ENCODE measurements around the gene SMIM22.
"Not testable (repeated sequence)": the region's sequence is repeated elsewhere in the genome, so short reads cannot be mapped to it uniquely, and the experiment has no call there.

The SMIM22 gene

GRCh38 chr16:4767872-4768548 is 27.2 kb upstream of the SMIM22 start:
- H3K4me3 ChIP-seq (ENCODE audit: low read length): peak overlapping the region; percentile 81
- DNase-seq (ENCODE audit: low read depth, low spot score): no peak

- peak; percentile 83 for DNase-seq (ENCODE audit: low read depth, low spot score)
- peak overlapping the region; percentile 81 for H3K4me3 ChIP-seq (ENCODE audit: low read length)
Measured at GRCh38 chr16:4768549-4769305, 26.4 kb upstream of the SMIM22 start.

DNA sequence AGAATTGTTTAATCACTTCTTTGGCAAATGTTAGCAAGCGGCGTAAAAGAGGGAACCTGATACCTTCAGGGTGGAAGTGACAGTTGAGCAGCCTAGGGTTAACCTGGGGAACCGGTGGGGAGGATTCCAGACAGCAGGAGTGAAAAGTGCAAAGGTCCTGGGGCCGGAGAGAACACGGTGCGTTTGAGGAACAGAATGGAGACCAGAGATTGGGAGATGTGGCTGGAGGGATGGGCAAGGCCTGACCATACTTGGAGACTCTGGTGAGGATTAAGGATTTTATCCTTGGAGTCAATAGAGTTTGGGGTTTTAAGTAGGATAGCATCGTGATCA is 25.9 kb upstream of the SMIM22 start:
- H3K4me3 ChIP-seq (ENCODE audit: low read length): peak overlapping the region; percentile 81
- no peak for DNase-seq (ENCODE audit: low read depth, low spot score)

- DNase-seq (ENCODE audit: low read depth, low spot score): no peak
- no peak overlapping the region for H3K4me3 ChIP-seq (ENCODE audit: low read length)
Measured at GRCh38 chr16:4771646-4772045, 23.5 kb upstream of the SMIM22 start.

DNA sequence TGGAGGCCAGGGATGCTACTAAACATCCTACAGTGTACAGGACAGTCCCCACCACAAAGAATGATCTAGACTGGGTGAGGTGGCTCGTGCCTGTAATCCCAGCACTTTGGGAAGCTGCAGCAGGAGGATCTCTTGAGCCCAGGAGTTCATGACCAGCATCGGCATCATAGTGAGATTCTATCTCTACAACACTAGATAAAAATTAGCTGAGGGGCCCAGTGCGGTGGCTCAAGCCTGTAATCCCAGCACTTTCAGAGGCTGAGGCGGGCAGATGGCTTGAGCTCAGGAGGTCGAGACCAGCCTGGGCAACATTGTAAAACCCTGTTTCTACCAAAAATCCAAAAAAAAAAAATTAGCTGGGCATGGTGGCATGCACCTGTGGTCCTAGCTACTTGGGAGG is 22.8 kb upstream of the SMIM22 start:
- H3K4me3 ChIP-seq (ENCODE audit: low read length): no peak overlapping the region
- no peak for DNase-seq (ENCODE audit: low read depth, low spot score)

DNA sequence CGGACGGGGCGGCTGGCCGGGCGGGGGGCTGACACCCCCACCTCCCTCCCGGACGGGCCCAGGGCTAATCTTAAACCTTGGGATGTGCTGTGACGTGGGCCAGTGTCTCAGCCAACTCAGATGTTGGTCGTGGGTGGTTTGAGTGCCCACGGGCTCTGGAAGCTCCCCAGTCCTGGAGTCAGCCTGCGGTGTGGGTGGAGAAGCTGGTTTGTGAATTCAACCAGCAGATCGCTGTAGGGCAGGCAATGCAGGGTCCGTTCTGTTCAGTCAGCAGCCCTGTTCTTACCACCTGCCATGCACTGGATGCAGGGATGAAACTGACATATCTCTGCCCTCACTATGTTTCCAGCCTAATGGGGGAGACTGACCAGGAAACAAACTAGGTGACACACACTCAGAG is 20.2 kb upstream of the SMIM22 start:
- no peak for DNase-seq (ENCODE audit: low read depth, low spot score)

DNA sequence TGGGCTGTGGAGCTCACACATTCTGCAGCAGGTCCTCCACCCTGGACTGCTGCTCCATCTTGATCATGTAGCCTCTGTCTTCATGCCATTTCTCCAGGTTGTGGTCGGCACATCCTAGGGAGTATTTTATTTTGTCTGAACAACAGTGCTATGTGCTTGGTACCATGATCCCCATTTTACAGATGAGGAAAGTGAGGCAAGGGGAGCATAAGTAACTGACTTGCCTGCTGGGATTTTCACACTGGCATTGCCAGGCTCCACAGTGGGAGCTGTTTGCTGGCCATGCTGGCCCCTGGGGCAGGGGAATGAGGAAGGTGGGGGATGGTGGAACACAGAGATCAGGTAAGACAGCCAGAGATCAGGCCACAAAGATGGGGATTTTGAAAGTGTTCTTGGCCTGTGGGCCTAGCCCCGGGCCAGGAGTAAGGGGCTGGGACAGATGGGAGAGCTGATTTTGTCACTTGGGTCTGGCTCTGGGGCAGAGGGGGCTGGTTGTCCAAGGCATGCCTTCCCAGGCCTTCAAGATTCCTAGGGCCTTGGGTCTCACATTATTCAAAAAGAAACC is 18.9 kb upstream of the SMIM22 start:
- DNase-seq (ENCODE audit: low read depth, low spot score): no peak
- H3K4me3 ChIP-seq (ENCODE audit: low read length): no peak overlapping the region

More for the DNA sequence above, 20.2 kb upstream of the SMIM22 start:
- no peak overlapping the region for H3K4me3 ChIP-seq (ENCODE audit: low read length)

DNA sequence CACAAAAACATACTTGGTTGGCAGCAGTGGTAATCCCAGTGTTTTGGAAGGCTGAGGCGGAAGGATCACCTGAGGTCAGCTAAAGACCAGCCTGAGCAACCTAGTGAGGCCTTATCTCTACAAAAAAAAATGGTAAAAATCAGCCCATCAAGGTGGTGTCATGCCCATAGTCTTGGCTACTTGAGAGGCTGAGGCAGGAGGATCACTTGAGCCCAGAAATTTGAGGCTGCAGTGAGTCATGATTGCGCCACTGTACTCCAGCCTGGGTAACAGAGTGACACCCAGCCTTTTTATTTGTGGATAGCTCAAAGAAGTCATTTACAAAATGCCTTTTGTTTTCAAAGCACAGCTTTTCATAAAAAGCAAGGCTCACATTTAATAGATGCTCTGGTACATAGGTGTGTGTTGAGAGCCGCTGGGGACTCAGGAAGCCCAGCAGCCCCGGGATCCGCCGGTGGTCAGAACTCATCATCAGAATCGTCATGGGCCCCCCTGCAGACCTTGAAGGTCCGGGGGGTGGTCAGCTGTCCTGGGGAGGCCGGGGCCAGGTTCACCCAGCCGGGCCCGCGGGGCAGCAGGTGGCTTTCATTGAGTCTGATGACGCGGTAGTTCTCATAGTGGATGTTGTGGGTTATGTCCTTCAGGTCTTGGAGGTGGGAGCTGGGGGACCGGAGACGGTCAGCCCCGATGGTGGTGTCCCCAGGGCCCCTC is 17.7 kb upstream of the SMIM22 start:
- DNase-seq (ENCODE audit: low read depth, low spot score): no peak
- H3K4me3 ChIP-seq (ENCODE audit: low read length): no peak overlapping the region

- no peak for DNase-seq (ENCODE audit: low read depth, low spot score)
- no peak overlapping the region for H3K4me3 ChIP-seq (ENCODE audit: low read length)
Measured at GRCh38 chr16:4778050-4778392, 17.1 kb upstream of the SMIM22 start.

GRCh38 chr16:4780235-4780634 is 14.9 kb upstream of the SMIM22 start:
- no peak for DNase-seq (ENCODE audit: low read depth, low spot score)
- no peak overlapping the region for H3K4me3 ChIP-seq (ENCODE audit: low read length)

- H3K4me3 ChIP-seq (ENCODE audit: low read length): no peak overlapping the region
- DNase-seq (ENCODE audit: low read depth, low spot score): no peak
Measured at GRCh38 chr16:4783251-4783950, 11.8 kb upstream of the SMIM22 start.

- no peak for DNase-seq (ENCODE audit: low read depth, low spot score)
- no peak overlapping the region for H3K4me3 ChIP-seq (ENCODE audit: low read length)
Measured at GRCh38 chr16:4783951-4784336, 11.2 kb upstream of the SMIM22 start.

DNA sequence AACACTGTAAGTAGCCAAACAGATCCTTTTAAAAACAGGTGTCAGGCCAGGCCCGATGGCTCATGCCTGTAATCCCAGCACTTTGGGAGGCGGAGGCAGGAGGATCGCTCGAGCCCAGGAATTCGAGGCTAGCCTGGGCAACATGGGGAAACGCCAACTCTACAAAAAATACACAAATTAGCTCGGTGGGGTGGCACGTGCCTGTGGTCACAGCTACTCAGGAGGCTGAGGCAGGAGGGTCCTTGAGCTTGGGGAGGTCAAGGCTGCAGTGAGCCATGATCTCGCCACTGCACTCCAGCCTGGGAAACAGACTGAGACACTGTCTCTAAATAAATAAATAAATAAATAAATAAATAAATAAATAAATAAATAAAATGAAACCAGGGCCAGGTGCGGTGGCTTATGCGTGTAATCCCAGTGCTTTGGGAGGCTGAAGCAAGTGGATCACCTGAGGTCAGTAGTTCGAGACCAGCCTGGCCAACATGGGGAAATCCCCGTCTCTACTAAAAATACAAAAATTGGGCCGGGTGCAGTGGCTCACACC is 10.7 kb upstream of the SMIM22 start:
- H3K4me3 ChIP-seq (ENCODE audit: low read length): not testable (repeated sequence)

GRCh38 chr16:4785758-4786433 is 9.3 kb upstream of the SMIM22 start:
- no peak for DNase-seq (ENCODE audit: low read depth, low spot score)
- no peak overlapping the region for H3K4me3 ChIP-seq (ENCODE audit: low read length)

More for the DNA sequence above, 10.7 kb upstream of the SMIM22 start:
- DNase-seq (ENCODE audit: low read depth, low spot score): not testable (repeated sequence)

GRCh38 chr16:4787068-4787467 is 8.1 kb upstream of the SMIM22 start:
- no peak for DNase-seq (ENCODE audit: low read depth, low spot score)
- no peak overlapping the region for H3K4me3 ChIP-seq (ENCODE audit: low read length)

GRCh38 chr16:4787627-4788482 is 7.3 kb upstream of the SMIM22 start, which contains the start of gene SEPTIN12:
Gene SEPTIN12, minus strand, starts transcription at chr16:4788345. Its CDS starts 700 bp downstream, at chr16:4787645.
- DNase-seq (ENCODE audit: low read depth, low spot score): no peak
- no peak within 1 kb of the TSS for H3K4me3 ChIP-seq (ENCODE audit: low read length)

DNA sequence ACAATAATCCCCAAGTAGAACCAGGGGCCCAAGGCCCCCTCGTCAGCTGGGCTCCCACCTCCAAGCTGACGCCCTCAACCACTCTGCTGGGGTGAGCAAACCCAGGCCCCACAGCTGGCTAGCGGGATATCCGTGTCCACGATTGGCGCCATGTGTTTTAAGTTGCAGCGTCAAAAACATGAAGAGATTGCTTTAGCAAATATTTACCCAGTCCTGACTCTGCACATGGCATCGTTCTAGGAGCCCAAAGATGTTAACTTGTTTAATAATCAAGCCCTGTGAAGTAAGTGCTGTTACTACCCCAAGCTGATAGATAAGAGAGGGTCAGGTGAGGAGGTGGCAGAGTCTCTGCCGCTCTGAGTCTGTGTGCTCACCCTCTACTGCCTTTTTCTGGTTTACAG is 6.7 kb upstream of the SMIM22 start:
- no peak for DNase-seq (ENCODE audit: low read depth, low spot score)
- no peak overlapping the region for H3K4me3 ChIP-seq (ENCODE audit: low read length)

DNA sequence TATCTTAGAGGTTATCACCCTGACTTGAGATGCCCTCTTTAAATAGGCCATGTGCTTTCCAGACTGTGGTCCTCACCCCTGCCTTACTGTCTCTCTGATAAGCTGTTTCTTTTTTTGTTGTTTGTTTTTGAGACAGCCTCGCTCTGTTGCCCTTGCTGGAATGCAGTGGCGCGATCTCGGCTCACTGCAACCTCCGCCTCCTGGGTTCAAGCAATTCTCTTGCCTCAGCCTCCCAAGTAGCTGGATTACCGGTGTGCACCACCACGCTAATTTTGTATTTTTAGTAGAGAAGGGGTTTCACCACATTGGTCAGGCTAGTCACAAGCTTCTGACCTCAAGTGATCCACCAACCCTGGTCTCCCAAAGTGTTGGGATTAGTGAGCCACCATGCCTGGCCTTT is 6.3 kb upstream of the SMIM22 start:
- no peak overlapping the region for H3K4me3 ChIP-seq (ENCODE audit: low read length)
- DNase-seq (ENCODE audit: low read depth, low spot score): no peak
